Measurements from ENCODE around the gene SLC26A1. TPM values are rescaled to one million over a fixed set of nuclear protein-coding genes. Genes with fewer than 3 reads are reported as not detected.

Gene SLC26A1
- total RNA-seq, 1 experiment from 2014 or later: 0.68 TPM

Other genes starting within 250 kb of the SLC26A1 start
- 0.42 and 0.93 TPM in 2 replicates for gene CPLX1, start 167.3 kb downstream of the SLC26A1 start, total RNA-seq (2022)
- gene GAK, start 61.1 kb downstream of the SLC26A1 start, total RNA-seq (2022): 91.3 and 94.1 TPM in 2 replicates
- gene TMEM175, start 60.9 kb downstream of the SLC26A1 start, total RNA-seq (2022): 18.8 and 24.2 TPM in 2 replicates
- 8.8 and 11.8 TPM in 2 replicates for gene DGKQ, start 19.8 kb downstream of the SLC26A1 start, total RNA-seq (2022)
- gene IDUA, start 6.4 kb downstream of the SLC26A1 start, total RNA-seq (2022): 36.9 and 38.8 TPM in 2 replicates
- gene FGFRL1, start 18.2 kb upstream of the SLC26A1 start, total RNA-seq (2022): 36.8 and 43.2 TPM in 2 replicates
- gene RNF212, start 120.2 kb upstream of the SLC26A1 start, total RNA-seq (2022): not detected in 2 replicates
- 2.2 and 2.4 TPM in 2 replicates for gene SPON2, start 179.2 kb upstream of the SLC26A1 start, total RNA-seq (2022)

All from Calu3 (cell line).